ENCODE data around the gene SNN. TPM values are rescaled to one million over a fixed set of nuclear protein-coding genes. Genes with fewer than 3 reads are reported as not detected.
A peak's percentile ranks its signal among the peaks of the same experiment; 100 is the strongest.

SNN gene
- polyA plus RNA-seq, 2 donors: 8.7 to 11.7 TPM

DNA sequence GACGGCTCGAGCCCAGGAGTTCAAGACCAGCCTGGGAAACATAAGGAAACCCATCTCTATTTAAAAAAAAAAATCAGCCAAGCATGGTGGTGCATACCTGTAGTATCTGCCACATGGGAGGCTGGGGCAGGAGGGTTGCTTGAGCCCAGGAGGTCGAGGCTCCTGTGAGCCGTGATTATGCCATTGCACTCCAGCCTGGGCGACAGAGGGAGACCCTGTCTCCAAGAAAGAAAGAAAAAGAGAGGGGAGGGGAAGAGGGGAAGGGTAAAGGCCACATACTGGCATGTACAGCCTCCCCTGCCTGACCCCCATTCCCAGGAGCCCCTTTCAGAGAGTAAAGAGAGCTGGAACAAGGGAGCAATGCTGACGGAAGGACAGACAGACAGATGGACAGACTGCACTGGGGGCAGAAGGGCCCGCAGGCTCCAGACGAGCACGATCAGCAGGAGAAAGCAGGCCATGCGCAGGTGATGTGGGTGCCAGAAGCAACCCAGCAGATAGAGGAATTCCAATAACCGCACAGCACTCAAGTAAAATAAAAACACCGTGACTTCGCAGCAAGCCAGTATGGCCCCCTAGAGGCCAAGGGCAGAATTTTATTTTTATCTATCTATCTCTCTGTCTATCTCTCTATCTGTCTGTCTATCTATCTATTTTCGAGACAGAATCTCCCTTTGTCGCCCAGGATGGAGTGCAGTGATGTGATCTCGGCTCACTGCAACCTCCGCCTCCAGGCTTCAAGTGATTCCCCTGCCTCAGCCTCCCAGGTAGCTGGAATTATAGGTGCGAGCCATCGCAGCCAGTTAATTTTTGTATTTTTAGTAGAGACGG lies 27.1 kb upstream of the SNN start:
- Histone ChIP-seq H3K36me3 (ENCODE audit: control insufficient read depth in 2 of 2, insufficient read depth in 2 of 2, low read length in 1 of 2) (no peaks in the 10 kb centered on the region), H3K27me3 (ENCODE audit: control insufficient read depth in 1 of 2, insufficient read depth in 2 of 2, low read length in 2 of 2) (no peaks in the 10 kb centered on the region), H3K4me3 (ENCODE audit: low read depth in 1 of 2, low read length in 2 of 2) (no peak overlapping the region), H3K4me1 (ENCODE audit: control insufficient read depth in 2 of 2, insufficient read depth in 2 of 2, low read length in 1 of 2) (peaks cover 0 to 9% of the 10 kb centered on the region in 2 donors), H3K9me3 (ENCODE audit: control insufficient read depth in 2 of 2, insufficient read depth in 1 of 2, low read depth in 1 of 2, low read length in 1 of 2) (no peaks in the 10 kb centered on the region), H3K27ac (ENCODE audit: low read depth in 2 of 2, low read length in 1 of 2) (peak overlapping the region; percentile 84 to 97)
- whole genome bisulfite sequencing, 2 donors: 42% methylated on average over 20 of the region's 20 CpGs

GRCh38 chr16:11642765-11643116 lies 25.5 kb upstream of the SNN start:
- no peak overlapping the region for H3K27ac ChIP-seq (ENCODE audit: low read depth in 2 of 2, low read length in 1 of 2)
- H3K36me3 ChIP-seq (ENCODE audit: control insufficient read depth in 2 of 2, insufficient read depth in 2 of 2, low read length in 1 of 2): no peaks in the 10 kb centered on the region
- no peaks in the 10 kb centered on the region for H3K27me3 ChIP-seq (ENCODE audit: control insufficient read depth in 1 of 2, insufficient read depth in 2 of 2, low read length in 2 of 2)
- WGBS, 2 donors: 54 to 60% methylated on average over 4 of the region's 4 CpGs
- peaks cover 0 to 9% of the 10 kb centered on the region in 2 donors for H3K4me1 ChIP-seq (ENCODE audit: control insufficient read depth in 2 of 2, insufficient read depth in 2 of 2, low read length in 1 of 2)
- no peak overlapping the region for H3K4me3 ChIP-seq (ENCODE audit: low read depth in 1 of 2, low read length in 2 of 2)
- H3K9me3 ChIP-seq (ENCODE audit: control insufficient read depth in 2 of 2, insufficient read depth in 1 of 2, low read depth in 1 of 2, low read length in 1 of 2): no peaks in the 10 kb centered on the region

- Histone ChIP-seq H3K9me3 (ENCODE audit: control insufficient read depth in 2 of 2, insufficient read depth in 1 of 2, low read depth in 1 of 2, low read length in 1 of 2) (no peaks in the 10 kb centered on the region), H3K36me3 (ENCODE audit: control insufficient read depth in 2 of 2, insufficient read depth in 2 of 2, low read length in 1 of 2) (no peaks in the 10 kb centered on the region), H3K27me3 (ENCODE audit: control insufficient read depth in 1 of 2, insufficient read depth in 2 of 2, low read length in 2 of 2) (no peaks in the 10 kb centered on the region), H3K4me3 (ENCODE audit: low read depth in 1 of 2, low read length in 2 of 2) (no peak overlapping the region), H3K4me1 (ENCODE audit: control insufficient read depth in 2 of 2, insufficient read depth in 2 of 2, low read length in 1 of 2) (no peaks in the 10 kb centered on the region), H3K27ac (ENCODE audit: low read depth in 2 of 2, low read length in 1 of 2) (no peak overlapping the region)
- WGBS, 2 donors: 71 to 72% methylated on average over 7 of the region's 7 CpGs
These were observed 19.0 kb upstream of the SNN start for GRCh38 chr16:11649276-11649675.

DNA sequence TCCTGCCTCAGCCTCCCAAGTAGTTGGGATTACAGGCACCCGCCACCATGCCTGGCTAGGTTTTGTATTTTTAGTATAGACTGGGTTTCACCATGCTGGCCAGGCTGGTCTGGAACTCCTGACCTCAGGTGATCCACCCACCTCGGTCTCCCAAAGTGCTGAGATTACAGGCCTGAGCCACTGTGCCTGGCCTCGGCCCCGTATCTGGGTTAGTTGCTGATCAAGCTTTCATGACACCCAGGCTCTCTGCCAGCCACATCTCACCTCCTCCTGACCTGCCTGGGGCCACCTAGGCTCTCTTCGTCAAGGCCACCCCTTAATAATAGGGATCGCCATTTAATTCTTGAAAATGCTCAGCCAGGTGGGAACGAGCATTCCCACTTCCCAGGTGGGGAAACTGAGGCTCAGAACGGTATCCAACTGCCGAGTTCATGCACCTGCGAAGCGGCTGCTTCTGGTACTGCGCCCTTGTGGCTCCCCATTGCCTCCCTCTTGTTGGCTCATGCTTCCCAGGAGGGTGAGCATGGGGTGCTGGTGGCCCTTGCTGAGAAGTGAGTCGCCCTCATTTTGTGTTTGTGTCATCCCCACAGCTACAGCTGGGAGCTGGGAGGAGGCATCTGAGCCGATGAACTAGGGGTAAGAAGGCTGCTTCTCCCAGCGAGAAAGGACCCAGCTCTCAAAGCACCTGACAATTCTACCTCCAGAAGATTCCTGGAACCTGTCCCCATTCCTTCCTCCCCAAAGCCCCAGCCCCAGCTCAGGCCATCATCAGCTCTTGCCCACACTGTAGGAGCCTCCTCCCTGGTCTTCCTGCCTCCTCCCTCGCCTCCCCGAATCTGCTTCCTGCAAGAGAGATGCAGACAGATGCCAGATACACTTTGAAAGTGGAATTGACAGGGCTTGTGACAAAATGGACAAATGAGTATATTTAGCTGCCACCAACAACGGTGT lies 17.3 kb upstream of the SNN start:
- H3K4me3 ChIP-seq (ENCODE audit: low read depth in 1 of 2, low read length in 2 of 2): no peak overlapping the region
- H3K9me3 ChIP-seq (ENCODE audit: control insufficient read depth in 2 of 2, insufficient read depth in 1 of 2, low read depth in 1 of 2, low read length in 1 of 2): no peaks in the 10 kb centered on the region
- H3K27me3 ChIP-seq (ENCODE audit: control insufficient read depth in 1 of 2, insufficient read depth in 2 of 2, low read length in 2 of 2): no peaks in the 10 kb centered on the region
- no peak overlapping the region for H3K27ac ChIP-seq (ENCODE audit: low read depth in 2 of 2, low read length in 1 of 2)
- no peaks in the 10 kb centered on the region for H3K36me3 ChIP-seq (ENCODE audit: control insufficient read depth in 2 of 2, insufficient read depth in 2 of 2, low read length in 1 of 2)
- H3K4me1 ChIP-seq (ENCODE audit: control insufficient read depth in 2 of 2, insufficient read depth in 2 of 2, low read length in 1 of 2): no peaks in the 10 kb centered on the region
- WGBS, 2 donors: 78 to 80% methylated on average over 18 of the region's 18 CpGs

- Histone ChIP-seq H3K9me3 (ENCODE audit: control insufficient read depth in 2 of 2, insufficient read depth in 1 of 2, low read depth in 1 of 2, low read length in 1 of 2) (no peaks in the 10 kb centered on the region), H3K27ac (ENCODE audit: low read depth in 2 of 2, low read length in 1 of 2) (no peak overlapping the region), H3K4me3 (ENCODE audit: low read depth in 1 of 2, low read length in 2 of 2) (no peak overlapping the region), H3K4me1 (ENCODE audit: control insufficient read depth in 2 of 2, insufficient read depth in 2 of 2, low read length in 1 of 2) (no peaks in the 10 kb centered on the region), H3K36me3 (ENCODE audit: control insufficient read depth in 2 of 2, insufficient read depth in 2 of 2, low read length in 1 of 2) (no peaks in the 10 kb centered on the region), H3K27me3 (ENCODE audit: control insufficient read depth in 1 of 2, insufficient read depth in 2 of 2, low read length in 2 of 2) (no peaks in the 10 kb centered on the region)
- WGBS, 2 donors: 58 to 67% methylated on average over 8 of the region's 8 CpGs
These were observed 16.5 kb upstream of the SNN start for GRCh38 chr16:11651796-11652195.

- Histone ChIP-seq H3K27ac (ENCODE audit: low read depth in 2 of 2, low read length in 1 of 2) (no peak overlapping the region), H3K4me1 (ENCODE audit: control insufficient read depth in 2 of 2, insufficient read depth in 2 of 2, low read length in 1 of 2) (peaks cover 5 to 8% of the 10 kb centered on the region in 2 donors), H3K27me3 (ENCODE audit: control insufficient read depth in 1 of 2, insufficient read depth in 2 of 2, low read length in 2 of 2) (no peaks in the 10 kb centered on the region), H3K9me3 (ENCODE audit: control insufficient read depth in 2 of 2, insufficient read depth in 1 of 2, low read depth in 1 of 2, low read length in 1 of 2) (no peaks in the 10 kb centered on the region), H3K4me3 (ENCODE audit: low read depth in 1 of 2, low read length in 2 of 2) (no peak overlapping the region), H3K36me3 (ENCODE audit: control insufficient read depth in 2 of 2, insufficient read depth in 2 of 2, low read length in 1 of 2) (no peaks in the 10 kb centered on the region)
- 92 to 98% methylated on average over 7 of the region's 7 CpGs for WGBS, 2 donors
These were observed 12.6 kb upstream of the SNN start for GRCh38 chr16:11655655-11656054.

- Histone ChIP-seq H3K36me3 (ENCODE audit: control insufficient read depth in 2 of 2, insufficient read depth in 2 of 2, low read length in 1 of 2) (no peaks in the 10 kb centered on the region), H3K27ac (ENCODE audit: low read depth in 2 of 2, low read length in 1 of 2) (no peak overlapping the region), H3K4me1 (ENCODE audit: control insufficient read depth in 2 of 2, insufficient read depth in 2 of 2, low read length in 1 of 2) (peaks cover 5 to 8% of the 10 kb centered on the region in 2 donors), H3K9me3 (ENCODE audit: control insufficient read depth in 2 of 2, insufficient read depth in 1 of 2, low read depth in 1 of 2, low read length in 1 of 2) (no peaks in the 10 kb centered on the region), H3K4me3 (ENCODE audit: low read depth in 1 of 2, low read length in 2 of 2) (no peak overlapping the region), H3K27me3 (ENCODE audit: control insufficient read depth in 1 of 2, insufficient read depth in 2 of 2, low read length in 2 of 2) (no peaks in the 10 kb centered on the region)
- WGBS, 2 donors: 89% methylated on average over 8 of the region's 8 CpGs
These were observed 10.7 kb upstream of the SNN start for GRCh38 chr16:11657556-11657955.

- 42 to 53% methylated on average over 19 of the region's 19 CpGs for WGBS, 2 donors
- H3K27ac ChIP-seq (ENCODE audit: low read depth in 2 of 2, low read length in 1 of 2): peak overlapping the region; percentile 79 to 85
These were observed 9.2 kb upstream of the SNN start for GRCh38 chr16:11658896-11659708.

DNA sequence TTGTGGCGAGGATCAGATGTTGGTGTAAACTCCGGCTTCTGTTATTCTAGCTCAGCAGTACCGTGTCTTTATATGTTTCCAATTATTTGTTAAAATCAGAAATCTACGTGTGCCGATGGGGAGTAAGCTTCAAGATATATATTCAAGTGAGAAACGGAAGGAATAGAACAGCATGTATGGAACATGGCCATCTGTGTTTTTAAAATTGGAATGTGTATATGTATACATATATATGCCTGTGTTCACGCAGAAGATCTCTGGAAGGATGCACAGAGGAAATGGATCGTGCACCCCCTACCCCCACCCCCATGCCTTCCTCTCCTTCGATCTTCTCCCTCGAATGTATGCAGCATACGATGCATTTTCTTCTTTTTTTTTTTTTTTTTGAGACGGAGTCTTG lies 7.7 kb upstream of the SNN start:
- Histone ChIP-seq H3K36me3 (ENCODE audit: control insufficient read depth in 2 of 2, insufficient read depth in 2 of 2, low read length in 1 of 2) (no peaks in the 10 kb centered on the region), H3K27ac (ENCODE audit: low read depth in 2 of 2, low read length in 1 of 2) (no peak overlapping the region), H3K4me3 (ENCODE audit: low read depth in 1 of 2, low read length in 2 of 2) (no peak overlapping the region), H3K9me3 (ENCODE audit: control insufficient read depth in 2 of 2, insufficient read depth in 1 of 2, low read depth in 1 of 2, low read length in 1 of 2) (no peaks in the 10 kb centered on the region), H3K27me3 (ENCODE audit: control insufficient read depth in 1 of 2, insufficient read depth in 2 of 2, low read length in 2 of 2) (no peaks in the 10 kb centered on the region), H3K4me1 (ENCODE audit: control insufficient read depth in 2 of 2, insufficient read depth in 2 of 2, low read length in 1 of 2) (peaks cover 5 to 8% of the 10 kb centered on the region in 2 donors)
- 81 to 86% methylated on average over 11 to 12 of the region's 12 CpGs for WGBS, 2 donors

More at GRCh38 chr16:11658896-11659708, 9.2 kb upstream of the SNN start:
- H3K36me3 ChIP-seq (ENCODE audit: control insufficient read depth in 2 of 2, insufficient read depth in 2 of 2, low read length in 1 of 2): no peaks in the 10 kb centered on the region
- H3K4me3 ChIP-seq (ENCODE audit: low read depth in 1 of 2, low read length in 2 of 2): no peak overlapping the region
- no peaks in the 10 kb centered on the region for H3K9me3 ChIP-seq (ENCODE audit: control insufficient read depth in 2 of 2, insufficient read depth in 1 of 2, low read depth in 1 of 2, low read length in 1 of 2)
- peaks cover 5 to 8% of the 10 kb centered on the region in 2 donors for H3K4me1 ChIP-seq (ENCODE audit: control insufficient read depth in 2 of 2, insufficient read depth in 2 of 2, low read length in 1 of 2)
- H3K27me3 ChIP-seq (ENCODE audit: control insufficient read depth in 1 of 2, insufficient read depth in 2 of 2, low read length in 2 of 2): no peaks in the 10 kb centered on the region

Measured in esophagus (tissue), 2 donors.